ENCODE data around the gene TAS1R1.

TAS1R1 gene

DNA sequence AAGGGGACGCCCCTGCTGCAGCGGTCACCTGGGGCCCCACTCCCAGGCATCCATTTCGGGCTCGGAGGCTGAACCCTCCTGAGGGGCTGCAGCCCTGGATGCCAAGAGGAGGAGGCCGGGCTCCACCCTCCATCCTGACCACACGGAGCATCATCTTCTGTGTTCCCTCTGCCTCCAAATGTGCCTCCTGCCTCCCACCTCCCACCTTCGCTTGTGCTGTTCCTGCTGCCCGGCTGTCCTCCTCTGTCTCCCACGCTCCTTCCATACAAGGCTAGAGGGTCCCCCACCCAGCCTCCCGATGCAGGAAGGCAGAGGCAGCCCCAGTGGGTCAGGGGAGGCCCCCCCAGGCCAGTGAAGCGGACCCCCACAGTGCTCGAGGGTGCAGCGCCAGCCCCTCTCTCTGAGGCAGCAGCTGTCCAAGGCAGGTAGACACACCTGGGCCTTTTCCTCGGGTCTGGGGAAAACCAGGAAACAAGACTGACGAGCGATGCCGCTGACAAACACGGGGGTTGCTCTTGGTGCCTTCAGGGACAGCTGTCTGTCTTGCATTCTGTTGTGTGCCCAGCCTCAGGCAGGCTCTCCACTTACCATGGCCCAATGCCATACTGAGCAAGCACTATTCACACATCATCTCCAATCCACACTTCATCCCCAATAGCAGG lies 46.8 kb upstream of the TAS1R1 start:
- H3K79me2 ChIP-seq (ENCODE audit: control insufficient read depth, low read length), result no peaks in the 10 kb centered on the region
- H3K4me2 ChIP-seq (ENCODE audit: low read length), result no peak overlapping the region
- no peaks in the 10 kb centered on the region for H3K27me3 ChIP-seq (ENCODE audit: control insufficient read depth, low read length)
- H3K36me3 ChIP-seq (ENCODE audit: control insufficient read depth, low read length), result no peaks in the 10 kb centered on the region
- no peak for TF ChIP-seq EZH2phosphoT487 (IDR thresholded peaks at IDR 0.05; ENCODE audit: borderline replicate concordance, low read length)
- TF ChIP-seq, protein P1, sequence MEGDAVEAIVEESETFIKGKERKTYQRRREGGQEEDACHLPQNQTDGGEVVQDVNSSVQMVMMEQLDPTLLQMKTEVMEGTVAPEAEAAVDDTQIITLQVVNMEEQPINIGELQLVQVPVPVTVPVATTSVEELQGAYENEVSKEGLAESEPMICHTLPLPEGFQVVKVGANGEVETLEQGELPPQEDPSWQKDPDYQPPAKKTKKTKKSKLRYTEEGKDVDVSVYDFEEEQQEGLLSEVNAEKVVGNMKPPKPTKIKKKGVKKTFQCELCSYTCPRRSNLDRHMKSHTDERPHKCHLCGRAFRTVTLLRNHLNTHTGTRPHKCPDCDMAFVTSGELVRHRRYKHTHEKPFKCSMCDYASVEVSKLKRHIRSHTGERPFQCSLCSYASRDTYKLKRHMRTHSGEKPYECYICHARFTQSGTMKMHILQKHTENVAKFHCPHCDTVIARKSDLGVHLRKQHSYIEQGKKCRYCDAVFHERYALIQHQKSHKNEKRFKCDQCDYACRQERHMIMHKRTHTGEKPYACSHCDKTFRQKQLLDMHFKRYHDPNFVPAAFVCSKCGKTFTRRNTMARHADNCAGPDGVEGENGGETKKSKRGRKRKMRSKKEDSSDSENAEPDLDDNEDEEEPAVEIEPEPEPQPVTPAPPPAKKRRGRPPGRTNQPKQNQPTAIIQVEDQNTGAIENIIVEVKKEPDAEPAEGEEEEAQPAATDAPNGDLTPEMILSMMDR (IDR thresholded peaks at IDR 0.05; ENCODE audit: low read depth, low read length, poor library complexity, severe bottlenecking), result no peak
- H4K20me1 ChIP-seq (ENCODE audit: control insufficient read depth, insufficient read depth, low read depth, low read length), result no peaks in the 10 kb centered on the region
- H3K9me3 ChIP-seq (ENCODE audit: control insufficient read depth, insufficient read depth, low read length), result no peaks in the 10 kb centered on the region
- H3F3A ChIP-seq (ENCODE audit: control insufficient read depth, insufficient read depth), result no peaks in the 10 kb centered on the region
- H3K4me1 ChIP-seq (ENCODE audit: control insufficient read depth, low read length), result no peaks in the 10 kb centered on the region
- H3K9me2 ChIP-seq (replicated peaks; ENCODE audit: control insufficient read depth, low read length), result no peaks in the 10 kb centered on the region
- H3K27ac ChIP-seq (ENCODE audit: low read depth, low read length), result no peak overlapping the region
- no peak overlapping the region for H3K4me3 ChIP-seq (ENCODE audit: low read length)

- Histone ChIP-seq H3K9me3 (ENCODE audit: control insufficient read depth, insufficient read depth, low read length) (no peaks in the 10 kb centered on the region), H3K4me3 (ENCODE audit: low read length) (no peak overlapping the region), H3K27ac (ENCODE audit: low read depth, low read length) (no peak overlapping the region), H4K20me1 (ENCODE audit: control insufficient read depth, insufficient read depth, low read depth, low read length) (no peaks in the 10 kb centered on the region), H3K9me2 (replicated peaks; ENCODE audit: control insufficient read depth, low read length) (no peaks in the 10 kb centered on the region), H3F3A (ENCODE audit: control insufficient read depth, insufficient read depth) (no peaks in the 10 kb centered on the region), H3K27me3 (ENCODE audit: control insufficient read depth, low read length) (no peaks in the 10 kb centered on the region), H3K79me2 (ENCODE audit: control insufficient read depth, low read length) (no peaks in the 10 kb centered on the region), H3K4me2 (ENCODE audit: low read length) (no peak overlapping the region), H3K36me3 (ENCODE audit: control insufficient read depth, low read length) (no peaks in the 10 kb centered on the region), H3K4me1 (ENCODE audit: control insufficient read depth, low read length) (no peaks in the 10 kb centered on the region)
- TF ChIP-seq, protein P1 (IDR thresholded peaks at IDR 0.05; ENCODE audit: low read depth, low read length, poor library complexity, severe bottlenecking), result no peak
- no peak for TF ChIP-seq EZH2phosphoT487 (IDR thresholded peaks at IDR 0.05; ENCODE audit: borderline replicate concordance, low read length)
These were observed 46.3 kb upstream of the TAS1R1 start for GRCh38 chr1:6508816-6509189.

DNA sequence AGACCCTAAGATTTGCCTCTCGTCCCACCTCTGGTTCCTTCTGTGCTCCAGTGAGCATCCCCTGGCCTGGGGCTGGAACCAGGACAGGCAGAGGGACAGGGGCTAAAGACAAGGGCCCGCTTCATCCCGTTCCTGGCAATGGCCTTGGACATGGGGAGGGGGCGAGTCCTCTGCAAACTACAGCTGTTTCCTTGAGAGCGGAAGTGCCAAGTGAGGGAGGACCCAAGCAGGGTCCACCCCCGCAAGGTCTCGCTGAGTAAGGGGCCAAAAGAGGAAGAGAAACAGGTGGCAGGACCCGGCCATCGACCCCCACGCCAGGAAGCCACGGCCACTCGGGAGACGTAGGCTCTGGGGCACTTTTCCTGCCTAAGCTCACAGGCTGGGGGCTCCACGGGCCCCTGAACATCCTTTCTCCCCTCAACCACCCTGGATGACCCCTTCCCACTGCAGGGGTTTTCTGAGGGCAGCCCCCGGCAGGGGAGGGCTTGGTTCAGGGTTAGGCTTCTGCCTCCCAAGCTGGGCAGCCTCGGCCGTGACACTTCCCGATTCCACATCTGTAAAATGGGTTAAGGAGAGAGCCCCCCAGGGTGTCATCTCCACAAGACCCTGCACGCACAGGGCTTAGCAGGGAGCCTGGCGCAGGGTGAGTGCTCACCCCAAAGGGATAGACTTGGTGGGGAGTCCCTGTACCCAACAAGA lies 45.7 kb upstream of the TAS1R1 start:
- H3K27ac ChIP-seq (ENCODE audit: low read depth, low read length), result no peak overlapping the region
- H3K27me3 ChIP-seq (ENCODE audit: control insufficient read depth, low read length), result no peaks in the 10 kb centered on the region
- no peaks in the 10 kb centered on the region for H3K4me1 ChIP-seq (ENCODE audit: control insufficient read depth, low read length)
- no peak overlapping the region for H3K4me2 ChIP-seq (ENCODE audit: low read length)
- H3K9me3 ChIP-seq (ENCODE audit: control insufficient read depth, insufficient read depth, low read length), result no peaks in the 10 kb centered on the region
- no peaks in the 10 kb centered on the region for H3K9me2 ChIP-seq (replicated peaks; ENCODE audit: control insufficient read depth, low read length)
- no peaks in the 10 kb centered on the region for H3F3A ChIP-seq (ENCODE audit: control insufficient read depth, insufficient read depth)
- no peaks in the 10 kb centered on the region for H3K36me3 ChIP-seq (ENCODE audit: control insufficient read depth, low read length)
- H3K4me3 ChIP-seq (ENCODE audit: low read length), result no peak overlapping the region
- no peaks in the 10 kb centered on the region for H4K20me1 ChIP-seq (ENCODE audit: control insufficient read depth, insufficient read depth, low read depth, low read length)
- H3K79me2 ChIP-seq (ENCODE audit: control insufficient read depth, low read length), result no peaks in the 10 kb centered on the region
- no peak for TF ChIP-seq EZH2phosphoT487 (IDR thresholded peaks at IDR 0.05; ENCODE audit: borderline replicate concordance, low read length)
- TF ChIP-seq, protein P1 (IDR thresholded peaks at IDR 0.05; ENCODE audit: low read depth, low read length, poor library complexity, severe bottlenecking), result no peak
